Stimulated activated CD4-positive, alpha-beta T cell treated with anti-CD3 and anti-CD28 coated beads, TNF-alpha, amount 100 ng/mL, for 48 hours (primary cell): Measurements from ENCODE around the gene NLK.

Experiments
- DNase-seq, 3 donors: peaks; one replicate each; pipeline ENCODE4 v3.0.0-alpha.2; 2020; ENCODE audit warnings: low read depth in 3 of 3

The NLK gene

GRCh38 chr17:28113269-28113668, 70.8 kb downstream of the NLK start:
- DNase-seq: no peak

- no peak for DNase-seq
These were observed 72.6 kb downstream of the NLK start for GRCh38 chr17:28115046-28115445.

- DNase-seq: no peak
These were observed 74.8 kb downstream of the NLK start for GRCh38 chr17:28117304-28117703.

- DNase-seq: no peak
These were observed 75.9 kb downstream of the NLK start for GRCh38 chr17:28118362-28118761.

- no peak for DNase-seq
These were observed 76.6 kb downstream of the NLK start for GRCh38 chr17:28119046-28119445.

GRCh38 chr17:28119560-28119959, 77.1 kb downstream of the NLK start:
- no peak for DNase-seq

GRCh38 chr17:28120766-28121165, 78.3 kb downstream of the NLK start:
- DNase-seq: no peak

GRCh38 chr17:28124962-28125361, 82.5 kb downstream of the NLK start:
- no peak for DNase-seq

GRCh38 chr17:28125526-28126378, 83.3 kb downstream of the NLK start:
- DNase-seq: no peak

GRCh38 chr17:28127196-28127595, 84.7 kb downstream of the NLK start:
- no peak for DNase-seq

GRCh38 chr17:28128779-28129178, 86.3 kb downstream of the NLK start:
- no peak for DNase-seq

GRCh38 chr17:28130472-28130871, 88.0 kb downstream of the NLK start:
- DNase-seq: no peak

- DNase-seq: no peak
These were observed 89.1 kb downstream of the NLK start for GRCh38 chr17:28131599-28131998.

- DNase-seq: no peak
These were observed 91.1 kb downstream of the NLK start for GRCh38 chr17:28133562-28133970.

- no peak for DNase-seq
These were observed 94.4 kb downstream of the NLK start for GRCh38 chr17:28136923-28137322.

- DNase-seq: no peak
These were observed 97.3 kb downstream of the NLK start for GRCh38 chr17:28139822-28140221.

- no peak for DNase-seq
These were observed 98.8 kb downstream of the NLK start for GRCh38 chr17:28141313-28141712.

GRCh38 chr17:28141773-28142172, 99.3 kb downstream of the NLK start:
- DNase-seq: no peak

GRCh38 chr17:28142305-28142704, 99.8 kb downstream of the NLK start:
- DNase-seq: no peak

GRCh38 chr17:28144019-28144418, 101.5 kb downstream of the NLK start:
- DNase-seq: no peak

- no peak for DNase-seq
These were observed 102.9 kb downstream of the NLK start for GRCh38 chr17:28145348-28145747.

- DNase-seq: no peak
These were observed 104.5 kb downstream of the NLK start for GRCh38 chr17:28147017-28147416.

- no peak for DNase-seq
These were observed 108.5 kb downstream of the NLK start for GRCh38 chr17:28151001-28151400.

GRCh38 chr17:28154214-28154613, 111.7 kb downstream of the NLK start:
- no peak for DNase-seq
